Lower lobe of right lung (tissue), 2 donors: ENCODE results near the gene DNAJC27. TPM values are rescaled to one million over a fixed set of nuclear protein-coding genes. Genes with fewer than 3 reads are reported as not detected.
A peak's percentile ranks its signal among the peaks of the same experiment; 100 is the strongest.

ENCODE experiments used
- ATAC-seq, 2 donors: fragments of 200-7000 bp; cut with Tn5 transposase; one replicate each; pipeline ENCODE4 v1.9.1; 2020 to 2022; ENCODE audit warnings: mild to moderate bottlenecking in 2 of 2, moderate library complexity in 2 of 2
- DNase-seq: peaks from one replicate; pipeline ENCODE4 v3.0.0-alpha.2; 2020
- H3K27ac ChIP-seq: fragments of 200-600 bp; one replicate; pipeline ENCODE4 v1.8.0; 2022
- H3K27me3 ChIP-seq: fragments of 200-600 bp; one replicate; pipeline ENCODE4 v1.8.0; 2022; ENCODE audit warnings: low read depth
- H3K36me3 ChIP-seq: fragments of 200-600 bp; one replicate; pipeline ENCODE4 v1.8.0; 2022; ENCODE audit warnings: mild to moderate bottlenecking
- H3K4me1 ChIP-seq: fragments of 200-600 bp; one replicate; pipeline ENCODE4 v1.8.0; 2022
- H3K4me3 ChIP-seq: fragments of 200-600 bp; one replicate; pipeline ENCODE4 v1.8.0; 2022; ENCODE audit warnings: mild to moderate bottlenecking
- H3K9me3 ChIP-seq: fragments of 200-600 bp; one replicate; pipeline ENCODE4 v1.8.0; 2022
- intact Hi-C: fragments of 100-400 bp; cut with DNase I; formaldehyde crosslinking; loops from one replicate; pipeline ENCODE4 v1.11.0; 2022
- total RNA-seq: library from RNA; stranded (reverse); fragmentation: NEBNext Ultra II Directional; extraction: Animal tissue kit (Norgen Biotek cat#: 25700); gene quantifications from one replicate; pipeline ENCODE4 v1.2.1, GENCODE V29; 2021
- TF ChIP-seq, protein P1 (sequence below): fragments of 200-600 bp; IDR thresholded peaks from one replicate; pipeline ENCODE4 v1.8.0; 2022; ENCODE audit warnings: antibody characterized with exemption, mild to moderate bottlenecking
- donor health status: DM: no; HTN: yes; CAD: no; lungs with severe emphysema.

The DNAJC27 gene
- total RNA-seq, 1 donor from 2014 or later: 5.0 TPM

DNA sequence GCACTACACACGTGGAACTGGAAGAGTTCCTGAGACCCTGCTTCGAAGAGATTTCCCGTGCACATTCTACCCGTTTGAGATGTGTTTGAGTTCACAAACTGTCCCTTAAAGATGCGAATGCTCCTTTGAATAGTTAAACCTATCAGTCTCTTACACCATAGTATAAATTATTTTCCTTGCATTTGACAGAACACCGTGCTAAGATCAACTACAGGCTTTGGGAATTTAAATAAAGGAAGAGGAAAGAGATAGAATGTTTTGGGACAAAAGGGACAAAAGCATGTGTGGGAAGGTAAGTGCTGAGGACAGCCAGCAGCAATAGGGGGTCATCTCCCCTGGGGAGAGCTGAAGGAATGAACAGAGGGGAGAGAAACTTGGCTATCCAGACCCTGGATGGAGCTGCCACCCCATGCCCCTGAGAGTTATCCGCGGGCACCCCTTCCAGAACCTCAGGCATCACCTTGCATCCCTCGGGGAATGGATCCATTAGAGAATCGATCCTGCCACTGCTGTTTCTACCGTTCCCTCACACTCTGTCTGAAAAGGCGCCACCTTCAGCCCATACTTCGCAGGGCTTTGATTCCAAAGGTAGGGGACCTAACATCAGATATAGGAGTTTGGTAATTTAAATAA, 50.8 kb downstream of the DNAJC27 start:
- Histone ChIP-seq H3K27ac (peak overlapping the region; percentile 41), H3K27me3 (no peaks in the 10 kb centered on the region), H3K9me3 (no peaks in the 10 kb centered on the region), H3K4me3 (peak overlapping the region; percentile 69), H3K36me3 (no peaks in the 10 kb centered on the region), H3K4me1 (peaks cover 14% of the 10 kb centered on the region)
- TF ChIP-seq, protein P1, sequence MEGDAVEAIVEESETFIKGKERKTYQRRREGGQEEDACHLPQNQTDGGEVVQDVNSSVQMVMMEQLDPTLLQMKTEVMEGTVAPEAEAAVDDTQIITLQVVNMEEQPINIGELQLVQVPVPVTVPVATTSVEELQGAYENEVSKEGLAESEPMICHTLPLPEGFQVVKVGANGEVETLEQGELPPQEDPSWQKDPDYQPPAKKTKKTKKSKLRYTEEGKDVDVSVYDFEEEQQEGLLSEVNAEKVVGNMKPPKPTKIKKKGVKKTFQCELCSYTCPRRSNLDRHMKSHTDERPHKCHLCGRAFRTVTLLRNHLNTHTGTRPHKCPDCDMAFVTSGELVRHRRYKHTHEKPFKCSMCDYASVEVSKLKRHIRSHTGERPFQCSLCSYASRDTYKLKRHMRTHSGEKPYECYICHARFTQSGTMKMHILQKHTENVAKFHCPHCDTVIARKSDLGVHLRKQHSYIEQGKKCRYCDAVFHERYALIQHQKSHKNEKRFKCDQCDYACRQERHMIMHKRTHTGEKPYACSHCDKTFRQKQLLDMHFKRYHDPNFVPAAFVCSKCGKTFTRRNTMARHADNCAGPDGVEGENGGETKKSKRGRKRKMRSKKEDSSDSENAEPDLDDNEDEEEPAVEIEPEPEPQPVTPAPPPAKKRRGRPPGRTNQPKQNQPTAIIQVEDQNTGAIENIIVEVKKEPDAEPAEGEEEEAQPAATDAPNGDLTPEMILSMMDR: no peak
- intact Hi-C loops: no loop called here
- no peak for DNase-seq
- ATAC-seq: no peak

DNA sequence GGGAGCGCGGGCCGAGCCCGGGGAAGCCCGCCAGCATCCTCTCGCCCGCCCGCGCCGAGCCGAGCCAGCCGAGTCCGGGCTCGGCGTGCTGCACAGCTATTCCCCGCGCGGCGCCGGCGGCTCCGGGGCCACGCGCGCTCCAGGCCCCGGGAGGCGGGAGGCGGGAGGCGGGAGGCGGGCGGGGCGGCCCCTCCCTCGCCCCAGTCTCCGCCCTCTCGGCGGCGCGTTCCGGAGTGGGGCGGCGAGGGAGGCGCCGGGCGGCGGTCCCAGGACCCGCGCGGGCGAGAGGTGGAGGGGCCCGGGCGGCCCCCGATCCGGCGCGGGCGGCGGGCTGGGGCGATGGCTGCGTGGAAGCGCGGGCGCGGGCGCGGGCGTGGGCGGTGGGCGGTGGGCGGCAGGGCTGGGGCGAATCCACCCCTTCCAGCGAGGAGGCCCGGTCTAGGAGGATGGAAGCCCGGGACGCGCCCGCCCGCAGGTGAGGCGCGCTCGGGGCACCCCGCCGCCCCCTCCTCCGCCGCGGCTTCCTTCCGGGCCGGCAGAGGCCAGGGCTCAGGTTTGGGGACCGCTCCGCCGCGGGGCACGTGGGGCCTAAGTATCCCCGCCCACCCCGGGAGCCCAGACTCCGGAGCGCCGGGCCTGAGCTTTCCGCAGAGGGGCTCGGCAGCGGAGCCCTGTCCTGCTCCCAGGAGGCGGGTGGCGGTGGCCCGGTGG, 51.5 kb downstream of the DNAJC27 start, which contains the start of gene ADCY3:
ADCY3 (minus strand) TSS at position 140 of the 711 bp plus-strand sequence. CDS start 1,250 bp downstream, outside the sequence.
- peak; percentile 57 for DNase-seq
- H3K27me3 ChIP-seq: no peaks in the 10 kb centered on the region
- ATAC-seq: peak; percentile 69 to 72
- H3K27ac ChIP-seq: peak within 1 kb of the TSS; percentile 65
- intact Hi-C loops: no loop called here
- peak within 1 kb of the TSS; percentile 69 for H3K4me3 ChIP-seq
- TF ChIP-seq, protein P1: no peak
- H3K4me1 ChIP-seq: peaks cover 14% of the 10 kb centered on the region
- no peaks in the 10 kb centered on the region for H3K9me3 ChIP-seq
- H3K36me3 ChIP-seq: no peaks in the 10 kb centered on the region

DNA sequence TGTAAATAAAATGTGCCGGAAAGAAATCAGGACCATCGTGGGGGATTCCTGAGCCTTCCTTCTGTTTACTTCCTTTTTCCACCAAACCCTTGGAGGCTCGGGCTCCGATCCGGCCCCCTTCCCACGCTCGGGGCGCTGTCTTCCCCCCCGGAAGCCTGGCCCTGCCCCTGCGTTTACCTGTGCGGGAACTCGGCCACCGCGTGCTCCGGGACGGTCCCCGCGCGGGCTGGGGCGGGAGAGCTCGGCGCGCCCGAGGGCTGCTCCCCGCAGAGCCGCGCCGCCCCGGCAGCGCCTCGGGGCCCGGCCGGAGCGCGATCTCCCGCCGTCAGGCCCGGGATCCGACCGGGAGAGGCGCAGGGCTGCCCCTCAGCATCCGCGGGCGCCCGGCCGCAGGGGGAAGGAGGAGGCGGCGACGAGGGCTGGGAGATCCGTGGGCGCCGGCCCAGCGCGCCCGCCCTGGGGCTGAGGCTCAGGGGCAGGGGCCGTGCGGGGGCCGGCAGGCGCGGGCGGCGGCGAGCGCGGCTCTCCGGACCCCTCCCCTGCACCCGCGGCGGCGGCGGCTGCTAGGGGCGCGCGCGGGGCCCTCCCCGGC, 52.2 kb downstream of the DNAJC27 start:
- DNase-seq (no peak), ATAC-seq (peak; percentile 2 to 32)
- Histone ChIP-seq H3K4me3 (peak overlapping the region; percentile 69), H3K27me3 (no peaks in the 10 kb centered on the region), H3K9me3 (no peaks in the 10 kb centered on the region), H3K4me1 (peaks cover 14% of the 10 kb centered on the region), H3K36me3 (no peaks in the 10 kb centered on the region), H3K27ac (peak overlapping the region; percentile 65)
- TF ChIP-seq, protein P1: no peak
- intact Hi-C loops: no loop called here

DNA sequence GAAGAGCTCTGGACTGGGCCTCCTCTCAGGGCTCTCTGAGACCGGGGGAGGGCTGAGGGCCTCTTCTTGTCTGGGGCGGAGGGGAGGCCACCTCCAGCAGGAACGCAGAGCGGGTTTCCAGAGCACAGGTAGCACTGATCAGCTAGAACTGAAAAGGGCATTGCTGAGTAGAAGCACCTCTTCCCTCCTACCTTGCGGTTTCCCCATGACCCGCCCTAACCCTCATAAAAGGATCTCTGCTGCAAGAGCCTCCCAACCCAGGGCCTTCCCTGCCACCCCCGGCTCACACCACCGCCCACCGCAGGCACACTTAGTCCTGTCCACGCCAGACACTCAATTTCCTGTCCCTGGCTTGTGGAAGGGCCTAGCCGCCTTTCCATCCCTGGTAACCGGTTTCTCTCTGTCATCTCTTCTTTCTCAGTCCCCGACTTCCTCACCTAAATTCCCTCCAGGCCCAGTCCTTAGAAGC, 52.7 kb downstream of the DNAJC27 start:
- intact Hi-C loops: no loop called here
- Histone ChIP-seq H3K27me3 (no peaks in the 10 kb centered on the region), H3K36me3 (no peaks in the 10 kb centered on the region), H3K4me1 (peaks cover 14% of the 10 kb centered on the region), H3K27ac (peak overlapping the region; percentile 65), H3K9me3 (no peaks in the 10 kb centered on the region), H3K4me3 (peak overlapping the region; percentile 69)
- DNase-seq (no peak), ATAC-seq (peak; percentile 10 to 23)
- TF ChIP-seq, protein P1: no peak

DNA sequence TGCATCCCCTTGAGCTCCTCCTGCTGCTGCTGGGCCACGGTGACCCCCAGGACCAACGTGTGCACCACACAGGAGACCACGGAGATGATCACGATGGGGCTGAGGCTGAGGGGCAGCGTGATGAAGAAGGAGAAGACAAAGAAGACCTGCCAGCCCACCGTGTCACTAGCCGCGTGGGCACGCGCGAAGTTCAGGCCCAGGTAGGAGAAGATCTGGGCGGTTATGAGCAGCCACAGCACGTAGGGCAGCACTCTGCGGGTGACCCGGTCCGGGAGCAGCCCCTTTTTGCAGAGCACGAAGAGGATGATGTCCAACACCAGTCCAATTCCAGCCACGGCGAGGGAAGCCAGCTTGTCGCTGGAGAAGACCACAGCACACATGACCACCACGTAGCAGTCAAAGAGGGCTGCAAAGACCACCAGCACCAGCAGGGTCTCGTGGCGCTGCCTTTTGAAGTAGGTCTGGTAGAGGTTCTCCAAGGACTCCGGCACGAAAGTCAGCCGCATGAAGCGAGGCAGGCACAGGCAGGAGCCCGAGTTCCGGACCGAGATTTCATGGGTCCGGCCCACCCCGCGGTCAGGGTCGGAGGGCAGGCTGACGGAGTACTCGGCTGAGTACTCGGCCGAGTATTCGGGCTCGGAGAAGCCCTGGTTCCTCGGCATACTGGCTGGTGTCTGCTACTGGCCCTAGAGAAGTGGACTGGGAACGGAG, 53.3 kb downstream of the DNAJC27 start:
- TF ChIP-seq, protein P1: no peak
- ATAC-seq (no peak), DNase-seq (no peak)
- Histone ChIP-seq H3K4me1 (peaks cover 14% of the 10 kb centered on the region), H3K9me3 (no peaks in the 10 kb centered on the region), H3K4me3 (peak overlapping the region; percentile 69), H3K27me3 (no peaks in the 10 kb centered on the region), H3K36me3 (no peaks in the 10 kb centered on the region), H3K27ac (peak overlapping the region; percentile 65)
- intact Hi-C loops: no loop called here
